Right kidney (tissue), 1 donor: ENCODE measurements around the gene ACSM5.
"Not testable (repeated sequence)": the region's sequence is repeated elsewhere in the genome, so short reads cannot be mapped to it uniquely, and the experiment has no call there.

Experiments used
- DNase-seq: peaks from one replicate; pipeline ENCODE4 v3.0.0-alpha.2; 2016

Gene ACSM5

DNA sequence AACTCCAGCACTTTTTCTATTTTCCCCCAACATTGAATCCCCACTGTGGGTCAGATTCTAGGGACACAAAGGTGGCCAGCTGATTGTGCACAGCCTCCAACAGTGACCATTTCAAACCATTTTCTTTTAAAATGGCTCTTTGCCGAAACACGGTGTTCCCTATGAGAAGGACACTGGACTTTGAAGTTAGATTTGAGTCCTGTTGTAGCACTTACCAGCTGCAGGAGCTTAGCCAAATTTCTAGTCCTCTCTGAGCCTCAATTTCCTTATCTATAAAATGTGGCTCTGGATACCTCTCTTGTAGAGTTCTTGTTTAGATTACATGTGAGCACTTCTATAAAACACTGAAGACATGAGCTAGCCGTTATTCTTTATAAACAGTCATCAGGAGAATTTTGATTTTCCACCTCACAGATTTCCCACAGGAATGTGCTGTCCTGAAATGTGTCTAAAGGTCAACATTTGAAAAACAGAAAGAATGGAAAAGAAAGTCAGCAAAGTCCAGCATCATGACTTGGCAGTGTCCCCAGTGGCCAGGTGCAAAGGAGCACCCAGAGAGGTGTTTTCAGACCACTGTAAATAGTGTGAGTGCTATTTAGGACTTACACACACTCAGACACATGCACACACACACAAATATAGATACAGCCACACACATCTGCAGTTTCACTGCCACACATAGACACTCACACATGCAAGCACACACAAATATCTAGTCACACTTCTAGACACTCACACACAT lies 37.5 kb downstream of the ACSM5 start:
- DNase-seq, result not testable (repeated sequence)

GRCh38 chr16:20451364-20451763 lies 42.0 kb downstream of the ACSM5 start, which contains the start of gene ACSM2A:
TSS of gene ACSM2A (plus strand) at chr16:20451521. CDS start at chr16:20460115, 8,594 bp downstream.
- not testable (repeated sequence) for DNase-seq

DNA sequence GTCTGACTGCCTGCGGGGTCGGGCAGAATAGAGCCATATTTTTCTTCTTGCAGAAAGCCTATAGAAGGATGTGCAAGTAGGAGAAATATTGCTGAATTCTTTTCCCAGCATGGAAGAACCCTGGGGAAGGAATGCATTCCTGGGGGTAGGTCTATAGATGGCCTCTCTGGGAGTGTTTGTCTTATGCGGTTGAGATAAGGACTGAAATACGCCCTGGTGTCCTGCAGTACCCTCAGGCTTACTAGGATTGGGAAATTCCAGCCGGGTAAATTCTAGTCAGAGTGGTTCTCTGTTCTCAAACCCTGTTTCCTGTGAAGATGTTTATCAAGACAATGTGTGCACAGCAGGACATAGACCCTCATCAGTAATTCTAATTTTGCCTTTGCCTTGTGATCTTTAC lies 44.3 kb downstream of the ACSM5 start:
- DNase-seq, result not testable (repeated sequence)

DNA sequence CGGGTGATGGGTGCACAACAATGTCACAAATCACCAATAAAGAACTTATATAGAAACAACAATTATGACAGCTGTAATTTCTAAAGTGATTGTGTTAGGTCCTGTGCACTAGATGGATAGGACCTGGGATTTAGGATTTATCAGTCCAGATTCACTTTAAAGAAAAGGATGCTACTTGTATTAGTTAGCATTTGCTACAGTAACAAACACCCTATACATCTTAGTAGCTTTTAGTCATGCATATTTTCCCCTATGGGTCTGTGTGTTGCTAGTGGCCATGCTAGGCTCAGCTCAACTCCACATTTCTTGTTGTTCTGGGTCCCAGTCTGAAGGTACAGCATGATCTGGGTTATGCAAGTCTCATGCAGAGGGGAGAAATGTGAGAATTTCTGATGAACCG lies 49.9 kb downstream of the ACSM5 start:
- DNase-seq, result not testable (repeated sequence)

- DNase-seq, result not testable (repeated sequence)
Observed at GRCh38 chr16:20460313-20460712, 51.0 kb downstream of the ACSM5 start.

- not testable (repeated sequence) for DNase-seq
Observed at GRCh38 chr16:20468954-20469353, 59.6 kb downstream of the ACSM5 start.

- DNase-seq, result not testable (repeated sequence)
Observed at GRCh38 chr16:20469930-20470329, 60.6 kb downstream of the ACSM5 start.

- not testable (repeated sequence) for DNase-seq
Observed at GRCh38 chr16:20470732-20471131, 61.4 kb downstream of the ACSM5 start.

GRCh38 chr16:20477188-20477744 lies 67.9 kb downstream of the ACSM5 start:
- not testable (repeated sequence) for DNase-seq

DNA sequence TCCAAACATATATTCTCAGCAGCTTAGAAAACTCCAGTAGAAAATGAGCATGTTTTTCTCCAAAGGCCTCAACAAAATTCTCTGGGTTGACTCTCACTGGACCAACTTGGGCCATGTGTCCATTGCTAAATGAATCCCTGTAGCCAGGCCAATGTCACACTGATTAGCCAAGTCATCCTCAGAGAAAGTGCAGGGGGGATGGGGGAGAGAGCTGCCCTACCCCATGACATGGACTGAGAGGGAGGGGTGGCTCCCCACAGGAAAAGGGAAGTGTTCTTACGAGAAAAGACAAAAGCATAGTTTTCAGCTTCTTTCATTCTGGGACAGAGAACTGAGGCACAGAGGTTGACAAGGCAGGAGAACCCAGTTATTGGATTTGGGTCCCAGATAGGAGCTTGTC lies 74.7 kb downstream of the ACSM5 start:
- DNase-seq, result not testable (repeated sequence)

DNA sequence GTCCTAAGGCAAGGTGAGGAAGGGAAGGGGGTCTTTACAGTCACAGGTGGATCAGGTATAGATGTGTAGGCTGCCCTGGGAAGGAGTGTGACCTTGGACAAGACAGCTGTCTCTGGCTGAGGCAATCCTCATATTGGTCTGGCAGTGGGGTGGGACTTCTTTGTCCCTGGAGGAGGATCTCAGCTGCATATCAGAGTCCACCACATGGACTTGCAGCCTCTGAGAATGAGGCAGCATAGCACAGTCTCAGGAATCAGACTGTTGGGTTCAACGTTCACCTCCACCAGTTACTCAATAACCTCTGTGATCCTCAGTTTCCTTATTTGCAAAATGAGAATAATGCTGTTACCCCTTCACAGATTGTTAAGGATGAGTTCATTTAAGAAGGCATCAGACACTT lies 75.4 kb downstream of the ACSM5 start:
- DNase-seq, result no peak

DNA sequence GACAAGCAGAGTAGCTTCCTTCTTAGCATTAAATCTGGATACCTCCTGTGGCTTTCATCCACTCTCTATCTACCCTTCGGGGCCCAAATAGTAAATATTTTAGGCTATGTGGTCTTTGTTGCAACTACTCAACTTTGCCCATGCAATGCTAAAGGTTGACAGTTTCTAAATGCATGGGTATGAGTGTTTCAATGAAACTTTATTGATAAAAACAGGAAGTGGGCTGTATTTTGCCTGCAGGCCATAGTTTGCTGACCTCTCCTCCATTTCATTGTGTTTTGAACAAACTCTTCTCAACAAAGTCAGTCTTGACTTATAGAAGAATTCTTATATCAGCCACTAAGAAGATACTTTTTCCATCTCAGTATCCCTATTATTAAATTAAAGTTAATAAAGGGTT lies 76.1 kb downstream of the ACSM5 start:
- no peak for DNase-seq
